Measurements from ENCODE around the gene TXNRD2.
"Not testable (repeated sequence)": the region's sequence is repeated elsewhere in the genome, so short reads cannot be mapped to it uniquely, and the experiment has no call there.

Gene TXNRD2

DNA sequence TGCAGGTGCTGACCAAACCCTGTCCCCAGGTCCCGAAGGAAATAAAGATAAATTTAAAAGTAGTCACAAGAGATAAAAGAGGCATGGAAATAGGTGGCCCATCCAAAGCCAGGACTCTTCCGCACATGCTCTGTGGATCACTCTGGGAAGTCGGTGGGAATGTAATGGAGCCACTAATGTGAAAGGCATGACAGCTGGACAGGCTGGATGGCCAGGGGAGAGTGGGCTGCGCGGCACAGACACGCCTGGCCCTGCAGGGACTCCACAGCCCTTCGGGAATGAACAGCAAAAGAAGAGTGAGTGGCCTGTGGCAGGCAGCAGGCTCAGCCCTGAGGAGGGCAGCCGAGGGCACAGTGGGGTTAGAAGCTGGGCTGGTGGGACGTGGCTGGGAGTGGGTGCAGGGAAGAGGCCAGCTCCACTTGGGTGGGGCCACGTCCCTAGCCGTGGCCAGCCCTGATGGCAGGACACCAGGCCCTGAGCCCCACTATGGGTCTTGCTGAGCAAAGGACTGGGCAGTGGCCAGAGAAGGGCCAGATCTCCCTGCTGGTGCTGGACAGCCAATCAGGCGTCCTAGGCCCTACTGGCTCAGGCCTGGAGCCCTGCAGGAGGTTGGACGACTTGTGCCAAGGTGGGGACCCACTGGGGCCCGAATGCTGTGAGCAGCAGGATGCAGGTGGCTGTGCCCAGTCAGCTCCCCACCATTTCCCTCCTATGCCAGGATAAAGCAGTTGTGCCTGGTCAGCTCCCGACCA is 55.6 kb downstream of the TXNRD2 start:
- DNase-seq, result no peak

DNA sequence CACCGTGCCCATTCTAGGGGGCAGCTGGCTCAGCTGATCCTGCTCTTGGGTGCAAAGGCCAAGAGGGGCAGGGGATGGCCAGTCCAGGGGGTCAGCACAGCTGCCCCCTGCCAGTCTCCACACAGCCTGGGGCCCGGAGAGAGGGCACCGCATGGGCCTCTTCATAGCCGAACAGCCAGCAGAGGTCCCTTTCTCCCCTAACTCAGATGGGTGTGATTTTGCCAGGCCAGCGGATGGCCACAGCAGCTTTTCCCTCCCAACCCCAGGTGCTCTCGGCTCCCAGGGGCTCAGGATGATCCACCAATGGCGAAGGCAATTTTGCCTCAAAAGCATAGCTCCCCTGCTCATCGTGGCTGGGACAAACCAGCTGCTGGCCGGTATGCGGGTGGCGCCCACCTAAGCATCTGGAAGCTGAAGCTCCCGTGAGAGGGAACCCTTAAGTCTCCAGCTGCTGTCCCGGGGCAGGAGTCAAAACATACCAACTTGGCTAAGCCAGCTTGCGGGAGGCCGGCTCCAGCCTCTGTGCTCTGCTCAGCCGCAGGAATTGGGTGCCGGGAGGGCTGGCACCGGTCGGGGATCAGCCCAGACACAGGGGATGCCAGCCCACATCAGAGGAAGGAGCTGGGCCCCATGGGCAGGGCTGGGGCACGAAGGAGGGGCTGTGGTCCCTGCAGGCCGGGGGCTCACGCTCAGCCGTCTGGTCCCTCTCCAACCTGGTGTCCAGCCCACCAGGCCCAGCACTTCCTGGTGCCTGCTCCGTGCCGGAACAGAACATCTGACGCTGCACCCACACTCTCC is 56.5 kb downstream of the TXNRD2 start:
- DNase-seq, result no peak

DNA sequence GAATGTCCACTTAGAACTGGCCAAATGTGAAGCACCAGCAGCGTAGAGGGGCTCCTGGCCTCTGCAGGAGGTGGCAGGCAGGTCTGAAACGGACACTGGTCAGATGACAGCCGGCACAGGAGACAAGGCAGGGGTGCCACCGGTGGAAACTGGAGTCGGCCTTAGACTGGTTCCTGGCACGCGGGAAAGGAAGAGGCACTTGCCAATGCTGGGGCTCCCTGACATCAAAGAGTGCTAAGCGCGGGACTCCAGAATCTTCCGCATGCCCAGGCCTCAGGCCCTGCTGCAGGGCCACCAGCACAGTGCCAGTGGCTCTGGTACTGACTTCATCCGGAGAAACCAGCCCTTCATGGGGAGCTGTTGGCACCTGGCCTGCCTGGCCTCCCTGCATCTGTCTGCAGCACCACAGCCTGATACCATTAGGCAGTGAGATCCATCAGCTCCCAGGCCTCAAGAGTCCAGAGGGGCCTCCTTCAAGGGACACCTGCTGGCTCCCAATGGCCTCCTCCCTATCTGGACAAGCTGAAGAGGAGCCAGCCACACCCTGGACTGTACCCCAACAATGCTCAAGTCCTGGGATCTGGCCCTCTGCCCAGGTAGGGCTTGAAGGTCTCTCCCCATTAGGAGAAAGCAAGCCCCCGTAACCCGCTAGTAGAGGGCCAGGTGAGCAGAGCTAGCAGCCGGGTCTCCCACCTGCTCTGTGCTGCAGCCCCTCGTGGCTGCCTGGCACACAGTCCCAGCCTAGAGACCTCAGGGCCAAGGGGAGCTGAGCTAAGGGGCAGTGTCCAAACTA is 57.3 kb downstream of the TXNRD2 start:
- DNase-seq, result no peak

DNA sequence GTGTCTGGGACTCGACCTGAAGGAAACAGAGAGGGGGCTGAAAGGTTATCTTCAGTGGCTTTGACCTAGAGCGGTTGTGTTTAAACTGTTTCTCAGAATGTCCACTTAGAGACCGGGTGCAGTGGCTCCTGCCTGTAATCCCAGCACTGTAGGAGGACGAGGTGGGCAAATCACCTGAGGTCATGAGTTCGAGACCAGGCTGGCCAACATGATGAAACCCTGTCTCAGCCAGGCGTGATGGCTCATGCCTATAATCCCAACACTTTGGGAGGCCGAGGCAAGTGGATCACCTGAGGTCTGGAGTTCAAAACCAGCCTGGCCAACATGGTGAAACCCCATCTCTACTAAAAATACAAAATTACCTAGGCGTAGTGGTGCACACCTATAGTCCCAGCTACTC is 58.2 kb downstream of the TXNRD2 start:
- not testable (repeated sequence) for DNase-seq

DNA sequence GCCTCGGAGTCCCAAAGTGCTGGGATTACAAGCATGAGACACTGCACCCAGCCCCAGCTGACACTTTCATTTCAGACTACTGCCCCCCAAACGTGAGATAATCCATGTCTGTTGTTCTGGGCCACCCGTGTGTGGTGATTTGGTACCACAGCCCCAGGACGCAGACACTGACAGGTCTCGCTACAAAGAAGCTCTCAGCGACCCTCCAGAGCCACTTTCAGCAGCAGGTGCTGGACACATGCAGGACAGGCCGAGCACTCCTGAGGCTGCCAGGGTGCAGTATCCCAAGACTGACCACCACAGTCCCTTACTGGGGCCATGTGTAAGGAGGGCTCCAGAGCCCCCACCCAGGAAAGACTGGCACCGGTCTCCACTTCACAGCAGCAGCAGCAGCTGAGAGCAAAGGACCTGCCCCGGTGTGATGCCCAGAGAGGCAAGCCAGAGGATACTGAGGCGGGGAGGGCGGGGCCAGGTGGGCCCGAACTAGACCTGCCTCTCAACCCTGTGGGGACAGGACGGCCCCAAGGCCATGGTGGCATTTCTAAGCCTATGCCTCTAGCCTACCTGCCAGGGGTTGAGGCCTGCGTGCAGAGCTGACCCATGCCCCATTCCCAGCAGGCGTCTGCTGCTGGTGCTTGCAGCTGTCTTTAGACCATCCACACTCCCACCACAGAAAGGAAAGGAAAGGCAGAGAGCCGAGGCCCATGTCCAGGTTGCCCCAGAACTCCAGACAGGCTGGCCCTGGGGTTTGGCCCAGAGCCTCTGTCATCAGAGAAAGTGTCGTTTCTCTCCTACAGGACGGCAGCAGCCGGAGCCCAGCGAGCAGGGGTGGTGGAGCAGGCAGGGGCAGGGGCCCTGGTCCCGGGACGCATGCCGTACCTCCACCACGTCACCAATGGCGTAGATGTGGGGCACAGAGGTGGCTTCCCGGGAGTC is 58.9 kb downstream of the TXNRD2 start:
- no peak for DNase-seq

DNA sequence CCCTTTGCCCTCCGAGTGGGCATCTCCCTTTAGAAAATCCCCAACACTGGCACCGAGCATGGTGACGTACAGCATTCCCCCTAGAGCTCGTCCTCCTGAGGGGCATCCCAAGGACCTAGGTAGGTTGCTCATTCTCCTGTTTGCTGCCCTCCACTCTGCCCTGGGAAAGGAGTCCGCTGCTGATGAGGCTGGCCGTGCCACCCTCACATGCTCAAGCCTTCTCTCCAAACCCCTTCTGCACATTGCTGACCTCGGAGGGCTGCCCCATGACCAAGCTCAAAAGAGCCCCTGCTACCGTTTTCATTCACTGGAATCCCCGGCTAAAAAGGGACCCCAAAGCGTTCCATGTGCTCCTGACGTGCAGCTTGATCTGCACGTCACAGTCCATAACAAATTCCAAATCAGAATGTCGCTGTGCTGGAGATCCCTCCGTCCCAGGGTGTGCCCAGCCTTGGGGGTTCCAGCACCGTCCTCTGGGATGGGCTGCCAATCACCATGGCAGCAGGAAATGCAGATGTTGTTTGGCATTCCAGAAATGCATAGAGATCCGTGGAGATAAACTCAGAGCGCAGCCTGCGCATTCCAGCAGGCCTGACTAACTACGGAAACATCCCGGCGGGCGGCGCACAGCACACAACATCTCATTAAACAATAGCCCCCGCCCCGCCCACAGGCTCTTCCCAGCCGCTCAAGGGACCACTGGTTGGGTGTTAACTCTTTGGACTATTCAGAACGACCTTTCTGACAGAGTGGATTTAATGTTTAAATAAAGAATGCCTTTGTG is 60.6 kb downstream of the TXNRD2 start:
- DNase-seq, result no peak

DNA sequence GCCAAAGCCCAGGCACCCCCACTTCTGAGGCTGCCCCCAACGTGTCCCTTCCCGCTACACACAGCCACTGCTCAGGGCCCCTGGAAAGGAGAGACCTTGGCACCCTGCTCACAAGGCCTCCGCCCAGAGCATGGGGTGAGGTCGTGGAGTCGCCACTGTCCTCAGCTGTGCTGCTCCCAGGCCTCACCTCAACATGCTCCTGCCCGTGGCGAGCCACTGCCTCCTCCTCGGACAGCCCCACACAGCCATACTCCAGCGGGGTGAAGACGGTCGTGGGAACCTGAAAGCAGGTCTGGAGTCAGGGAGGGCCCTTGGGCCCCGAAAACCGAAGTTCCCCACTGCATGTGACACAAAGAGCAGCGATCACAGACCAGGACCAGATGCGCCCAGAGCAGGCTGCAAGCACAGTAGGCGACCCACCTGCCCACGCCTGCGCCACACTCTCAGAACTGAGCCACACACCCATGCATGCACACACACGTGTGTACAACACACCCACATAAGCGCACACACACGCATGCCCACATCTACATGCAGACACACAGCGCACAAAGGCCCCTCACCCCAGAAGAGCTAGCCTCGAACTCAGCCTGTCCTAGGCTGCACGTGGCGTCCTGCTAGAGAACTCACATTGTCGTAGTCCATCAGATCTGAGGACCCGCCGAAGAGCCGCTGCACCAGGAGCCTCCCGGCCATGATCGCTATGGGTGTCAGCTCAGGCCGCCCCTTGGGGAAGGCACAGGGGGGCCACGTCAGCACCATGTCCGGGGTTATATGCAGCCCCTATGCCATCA is 61.4 kb downstream of the TXNRD2 start:
- DNase-seq, result no peak

DNA sequence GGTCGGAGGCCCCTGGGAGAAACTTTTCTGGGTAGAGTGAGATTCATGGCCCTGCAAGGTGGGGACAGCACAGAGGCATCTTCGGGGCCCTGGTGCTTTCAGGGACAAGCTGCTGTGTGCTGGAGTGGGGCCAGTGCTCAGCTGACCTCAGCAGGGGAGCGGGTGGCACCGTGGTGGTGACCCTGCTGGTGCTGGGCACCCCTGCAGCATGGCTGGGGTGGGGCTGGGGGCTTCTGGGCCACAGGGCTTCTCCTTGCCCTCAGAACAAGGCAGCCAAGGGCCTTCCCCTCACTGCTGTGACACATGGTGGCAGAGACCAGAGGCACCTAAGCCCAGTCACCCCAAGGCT is 62.0 kb downstream of the TXNRD2 start:
- DNase-seq, result no peak

DNA sequence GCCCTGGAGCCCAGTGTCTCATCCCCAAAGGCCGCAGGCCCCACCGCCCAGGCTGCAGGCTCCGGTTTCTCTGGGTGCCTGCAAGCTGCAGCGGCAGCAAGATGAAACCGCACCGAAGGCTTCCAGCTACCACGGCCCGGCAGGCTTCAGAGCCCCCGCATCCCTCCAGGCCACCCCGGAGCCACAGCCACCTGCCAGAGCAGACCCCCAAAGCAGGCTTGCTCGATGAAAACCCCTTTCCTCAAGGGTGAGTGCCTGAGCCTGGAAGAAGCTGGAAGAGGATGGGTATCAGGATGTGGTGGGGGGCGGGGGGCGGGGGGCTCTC is 62.4 kb downstream of the TXNRD2 start:
- DNase-seq, result no peak

DNA sequence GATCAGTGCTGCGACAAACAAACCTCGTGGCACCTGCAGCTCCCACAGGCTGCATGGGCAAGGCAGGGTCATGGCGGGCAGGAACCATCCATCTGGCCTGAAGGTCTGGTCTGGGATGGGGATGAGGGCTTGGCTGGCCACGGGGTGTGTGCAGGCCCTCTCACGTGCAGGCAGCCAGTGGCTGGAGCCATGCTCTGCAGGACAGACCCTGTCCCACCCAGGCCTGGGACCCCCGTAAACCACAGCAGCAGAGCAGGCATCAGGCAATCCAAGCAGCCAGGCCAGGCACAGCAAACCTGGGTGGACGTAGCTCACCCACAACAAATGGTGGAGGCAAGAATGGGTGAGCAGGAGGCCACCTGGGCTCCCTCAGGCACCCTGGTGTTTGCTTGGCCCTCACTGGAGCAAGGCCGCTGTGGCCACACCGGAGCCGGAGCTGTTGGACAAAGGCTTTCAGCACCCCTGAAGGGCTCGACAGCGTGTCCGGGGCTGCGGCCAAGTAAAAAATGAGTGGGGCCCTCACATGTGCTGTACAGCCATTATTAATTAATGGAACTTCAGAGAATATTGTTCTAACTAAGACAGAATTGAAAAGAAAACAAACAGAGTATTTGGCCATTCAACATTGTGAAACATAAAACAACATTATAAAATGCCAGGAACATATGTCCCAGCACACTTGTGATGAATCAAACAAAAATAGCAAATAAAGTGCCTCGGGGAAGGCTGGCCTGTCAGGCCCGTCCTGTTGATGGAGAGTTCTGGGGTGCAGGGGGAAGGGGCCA is 63.0 kb downstream of the TXNRD2 start:
- no peak for DNase-seq

DNA sequence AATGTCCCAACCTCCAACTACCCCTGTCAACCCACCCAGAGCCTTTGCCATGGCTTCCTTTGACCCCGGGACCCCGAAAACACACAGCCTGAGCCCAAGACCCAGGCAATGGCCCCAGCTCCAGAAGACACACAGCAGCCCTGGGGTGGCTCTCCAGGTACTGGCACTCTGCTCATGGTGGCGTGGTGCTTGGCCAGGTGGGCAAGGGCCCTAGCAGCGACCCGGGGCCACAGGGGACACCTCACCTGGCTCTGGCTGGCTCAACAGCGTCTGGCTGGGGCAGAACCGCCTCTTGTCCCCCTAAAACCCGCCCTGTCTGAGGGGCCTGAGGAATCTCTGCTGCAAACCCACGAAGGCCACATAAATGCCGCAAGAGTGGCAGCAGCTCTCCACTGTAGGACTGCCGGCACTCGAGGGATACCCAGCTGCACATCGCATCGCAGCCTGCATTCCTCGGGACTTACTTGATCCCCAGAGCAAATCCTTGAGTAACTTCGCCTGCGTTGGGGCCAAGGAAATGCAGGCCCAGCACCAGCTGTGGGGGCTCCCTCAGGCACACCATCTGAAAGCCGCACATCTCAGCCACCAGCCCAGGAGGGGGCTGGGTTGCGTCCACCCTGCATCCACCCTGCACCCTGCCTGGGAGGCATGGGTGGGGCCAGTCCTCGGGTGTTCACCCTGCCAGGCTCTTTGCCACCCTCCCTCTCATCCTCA is 63.8 kb downstream of the TXNRD2 start:
- DNase-seq, result no peak

DNA sequence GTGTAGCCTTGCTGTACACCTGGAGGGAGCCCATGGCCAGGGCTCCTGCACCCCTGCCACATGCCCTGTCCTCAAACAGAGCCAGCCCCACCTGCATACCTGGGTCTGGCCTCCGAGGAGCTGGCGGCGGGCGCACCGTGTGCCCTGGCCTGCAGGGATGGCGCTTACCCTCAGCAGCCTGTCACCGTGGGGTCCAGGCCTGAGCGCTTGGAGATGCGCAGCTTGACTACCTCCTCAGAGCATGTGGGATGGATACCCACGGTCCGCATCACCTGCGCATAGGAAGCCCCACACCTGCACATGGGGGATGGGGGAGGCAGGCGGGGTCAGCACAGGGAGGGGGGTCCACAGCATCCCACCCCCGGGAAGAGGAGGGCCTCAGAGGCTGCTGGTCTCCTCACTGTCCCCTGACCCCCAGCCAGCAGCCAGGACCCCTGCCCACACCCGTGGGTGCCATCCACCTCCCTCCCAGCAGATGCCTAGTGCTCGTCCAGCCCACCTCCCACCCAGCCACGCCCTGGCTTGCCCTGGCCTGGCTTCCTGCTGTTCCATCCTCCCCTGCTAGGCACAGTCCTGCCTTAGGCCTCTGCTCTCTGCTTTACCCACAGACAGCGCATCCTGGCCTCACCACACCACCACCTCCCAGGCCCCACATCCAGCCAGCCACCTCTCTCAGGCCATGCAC is 64.5 kb downstream of the TXNRD2 start:
- no peak for DNase-seq

DNA sequence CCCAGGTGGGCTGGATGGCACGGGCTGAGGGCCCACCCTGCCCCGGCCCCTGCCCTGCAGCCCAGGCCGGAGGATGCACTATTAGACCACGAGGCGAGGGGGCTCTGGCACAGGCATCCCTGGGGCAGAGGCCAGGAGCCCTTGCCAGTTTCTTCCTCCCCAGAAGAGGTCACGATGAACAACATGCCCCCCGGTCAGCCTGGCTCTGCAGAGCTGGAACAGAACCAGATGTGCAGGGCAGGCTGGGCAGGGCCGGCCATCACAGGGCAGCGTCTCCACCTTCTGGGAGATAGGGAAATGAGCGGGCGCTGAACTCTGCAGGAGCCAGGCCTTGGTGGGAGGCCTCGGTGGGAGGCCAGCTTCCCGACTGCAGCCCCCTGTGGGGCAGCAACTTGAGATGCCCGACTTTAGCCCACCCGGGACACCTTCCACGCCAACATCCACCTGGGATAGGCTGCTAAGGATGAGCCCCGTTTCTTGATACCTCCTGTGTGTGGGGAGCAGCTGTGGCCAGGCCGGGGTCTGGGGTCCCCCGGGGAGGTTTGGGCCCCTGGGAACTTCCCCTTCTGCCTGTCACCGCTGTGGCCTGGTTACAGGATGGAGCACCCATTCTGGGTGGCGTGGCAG is 65.2 kb downstream of the TXNRD2 start:
- no peak for DNase-seq

DNA sequence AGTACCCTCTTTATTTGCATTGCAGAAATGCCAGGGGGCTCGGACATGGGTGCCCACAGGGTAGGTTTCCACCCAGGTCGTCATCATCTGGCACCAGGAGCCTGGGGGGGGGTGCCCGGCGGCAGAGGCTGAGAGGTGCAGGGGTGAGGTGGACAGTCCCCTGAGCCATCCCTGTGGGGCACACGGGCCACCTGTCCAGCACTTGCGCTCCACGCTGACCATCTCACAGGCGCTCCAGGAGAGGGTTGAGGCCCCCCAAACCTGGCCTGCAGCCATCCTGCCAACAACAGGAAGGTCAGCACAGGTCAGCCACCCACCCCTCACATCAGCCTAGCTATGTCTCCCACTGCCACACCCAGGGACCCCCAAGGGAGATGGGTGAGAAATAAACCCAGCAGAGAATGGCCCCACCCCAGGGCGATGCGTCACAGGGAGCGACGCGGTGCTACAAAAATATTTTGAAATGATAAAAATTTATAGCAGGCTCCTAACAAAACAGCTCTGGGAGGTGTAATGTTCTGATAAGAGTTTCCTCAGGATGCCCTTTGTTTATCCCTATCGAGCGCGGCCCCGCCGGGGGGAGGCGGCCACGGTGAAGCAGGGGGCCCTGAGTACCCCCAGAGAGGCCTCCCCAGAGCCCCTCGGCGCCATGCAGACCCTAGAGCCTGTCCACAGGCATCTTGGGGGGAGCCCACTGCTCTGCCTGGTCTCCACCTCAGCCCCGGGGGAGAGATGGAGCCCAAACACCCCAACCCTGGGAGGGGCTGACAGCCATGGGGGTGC is 65.9 kb downstream of the TXNRD2 start:
- DNase-seq, result no peak

DNA sequence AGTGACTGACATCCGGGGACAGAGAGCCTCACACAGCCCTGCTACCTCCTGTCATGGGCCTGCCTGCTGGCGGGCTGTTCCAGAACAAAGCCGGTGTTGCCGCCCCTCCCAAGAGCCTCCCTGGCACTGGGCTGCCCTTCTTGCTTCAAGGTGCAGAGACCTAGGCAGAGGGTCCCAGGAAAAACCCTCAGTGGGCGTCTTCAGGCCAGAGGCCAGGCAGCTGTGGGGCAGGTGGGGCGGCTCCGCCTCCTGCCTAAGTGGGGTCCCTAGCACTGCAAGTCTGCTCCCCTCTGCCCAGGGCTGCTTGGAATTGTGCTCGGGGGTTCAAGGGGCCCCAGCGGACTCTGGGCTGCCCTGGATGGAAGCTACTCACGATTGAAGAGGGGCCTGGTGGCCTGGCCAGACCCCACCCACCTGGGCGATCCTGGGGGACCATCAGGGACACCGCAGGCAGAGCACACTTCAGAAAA is 66.5 kb downstream of the TXNRD2 start:
- no peak for DNase-seq

DNA sequence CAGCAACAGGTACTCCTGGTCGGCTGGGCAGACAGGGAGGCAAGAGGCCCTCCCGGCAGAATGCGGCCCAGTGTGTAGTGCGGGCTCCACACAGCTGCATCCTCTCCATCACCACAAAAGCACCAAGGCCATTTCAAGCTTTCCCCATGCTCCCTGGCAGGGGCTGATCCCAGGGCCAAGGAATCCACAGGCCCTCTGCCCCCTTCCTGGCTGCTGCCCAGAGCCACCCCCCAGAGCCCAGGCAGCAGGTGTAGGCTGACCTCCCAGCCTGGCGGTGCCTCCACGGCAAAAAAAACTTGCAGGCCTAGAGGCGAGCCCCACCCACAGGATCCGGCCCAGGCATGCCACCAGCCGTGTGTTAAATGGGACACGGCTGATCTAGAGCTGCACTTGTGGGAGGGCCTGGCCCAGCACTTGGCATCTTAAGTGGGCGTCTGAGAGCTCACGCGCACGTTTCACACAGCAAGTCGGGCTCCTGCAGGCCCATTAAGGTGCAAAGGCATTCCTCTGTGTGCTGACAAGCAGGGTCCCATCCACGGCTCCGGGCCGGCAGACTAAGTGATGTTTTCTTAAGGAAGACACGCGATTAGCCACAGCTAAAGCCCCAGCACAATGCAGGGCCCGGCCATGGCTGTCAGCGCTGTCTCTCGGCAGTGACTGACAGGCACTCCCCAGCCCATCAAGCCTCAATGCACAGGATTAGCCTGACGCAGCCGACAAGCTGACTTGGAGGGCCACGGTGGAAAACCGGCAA is 67.1 kb downstream of the TXNRD2 start:
- no peak for DNase-seq

DNA sequence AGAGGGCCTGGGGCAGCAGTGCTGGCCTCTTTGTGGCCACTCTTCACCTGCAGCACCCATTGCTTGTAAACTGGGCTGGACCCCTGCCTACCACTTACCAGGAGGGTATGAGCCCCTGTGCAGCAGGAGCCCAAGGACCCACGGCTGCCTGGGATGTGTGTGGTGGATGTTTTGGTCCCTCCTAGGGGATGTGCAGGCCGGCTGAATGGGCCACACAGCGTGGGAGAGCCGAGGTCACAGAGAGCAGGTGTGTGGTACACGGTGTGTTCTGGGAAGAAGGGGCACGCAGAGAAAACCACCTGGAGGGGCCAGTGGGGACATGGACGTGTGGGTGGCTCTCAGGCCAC is 67.7 kb downstream of the TXNRD2 start:
- no peak for DNase-seq
